DMS53 treated with DMSO at 0.1 percent for 48 hours (cell line): ENCODE results near the gene MAGEA9B.
"Not testable (repeated sequence)": the region's sequence is repeated elsewhere in the genome, so short reads cannot be mapped to it uniquely, and the experiment has no call there.

Experiments
- DNase-seq: peaks from one replicate; lab custom pipeline; 2025; ENCODE audit not compliant: unreplicated experiment; lab: John Stamatoyannopoulos, UW

The MAGEA9B gene

DNA sequence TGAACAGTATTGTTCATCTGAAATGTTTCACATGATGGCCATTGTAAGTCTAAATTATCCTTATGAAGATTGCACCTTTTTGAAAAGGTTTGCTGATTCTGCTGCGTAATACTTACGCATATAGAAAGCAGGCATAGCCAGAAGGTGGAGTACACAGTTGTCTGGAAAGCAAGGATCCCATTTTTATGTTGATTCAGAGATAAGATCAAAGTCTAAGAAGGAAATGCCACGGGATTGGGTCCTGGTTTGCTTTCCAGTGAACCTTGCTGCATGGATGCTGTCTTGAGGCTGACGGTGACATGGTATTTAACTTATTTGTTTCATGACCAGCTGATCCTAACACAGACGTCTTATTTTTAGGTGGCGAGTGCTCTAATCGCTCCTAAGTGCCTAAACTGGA is 15.5 kb downstream of the MAGEA9B start:
- DNase-seq = no peak

DNA sequence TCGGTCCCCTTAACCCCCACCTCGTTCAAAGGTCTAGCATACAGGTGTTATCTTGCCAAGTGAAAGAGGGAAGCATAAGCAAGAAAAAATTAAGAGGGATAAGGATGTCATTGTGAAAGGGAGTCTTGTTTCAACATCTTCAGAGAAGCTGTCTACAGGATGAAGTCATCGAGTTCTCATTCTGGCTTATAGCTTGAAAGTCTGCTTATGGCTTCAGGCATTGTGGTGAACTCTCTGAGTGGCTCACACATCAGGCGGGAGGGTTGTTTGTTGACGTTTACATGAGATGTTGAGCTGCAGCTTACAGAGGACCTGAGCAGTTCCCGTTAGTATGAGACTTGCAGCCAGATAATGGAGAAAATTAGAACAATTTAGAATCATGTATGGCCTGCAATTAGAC is 16.6 kb downstream of the MAGEA9B start:
- no peak for DNase-seq

GRCh38 chrX:149569770-149570169 is 17.5 kb downstream of the MAGEA9B start:
- no peak for DNase-seq

DNA sequence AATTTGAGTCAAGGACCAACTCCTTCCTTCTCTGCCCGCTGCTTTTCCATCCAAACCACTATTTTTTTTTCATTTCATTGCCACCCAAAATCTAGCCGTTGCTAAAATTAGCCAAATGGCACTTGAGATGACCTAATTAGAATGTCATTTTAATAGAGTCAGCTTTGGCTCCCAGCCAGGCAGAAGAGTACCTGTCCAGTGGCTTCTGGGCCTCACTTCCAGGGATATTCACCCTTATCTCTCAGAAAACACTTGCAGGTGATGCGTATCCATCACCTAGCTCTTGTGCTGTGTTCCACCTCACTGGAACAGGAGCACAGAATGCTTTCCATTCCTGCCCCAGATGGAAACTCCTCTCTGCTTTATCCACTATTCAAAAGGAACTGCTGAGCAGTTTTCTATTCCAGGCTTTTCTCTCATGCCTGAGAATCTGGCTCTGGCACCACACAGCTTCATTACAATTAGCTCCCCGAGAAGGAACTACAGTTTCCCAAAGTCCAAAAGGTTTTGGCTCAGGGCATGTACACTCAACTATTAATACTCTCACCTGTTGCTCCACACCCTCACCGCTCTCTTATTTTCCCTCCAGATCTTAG is 18.5 kb downstream of the MAGEA9B start:
- no peak for DNase-seq

DNA sequence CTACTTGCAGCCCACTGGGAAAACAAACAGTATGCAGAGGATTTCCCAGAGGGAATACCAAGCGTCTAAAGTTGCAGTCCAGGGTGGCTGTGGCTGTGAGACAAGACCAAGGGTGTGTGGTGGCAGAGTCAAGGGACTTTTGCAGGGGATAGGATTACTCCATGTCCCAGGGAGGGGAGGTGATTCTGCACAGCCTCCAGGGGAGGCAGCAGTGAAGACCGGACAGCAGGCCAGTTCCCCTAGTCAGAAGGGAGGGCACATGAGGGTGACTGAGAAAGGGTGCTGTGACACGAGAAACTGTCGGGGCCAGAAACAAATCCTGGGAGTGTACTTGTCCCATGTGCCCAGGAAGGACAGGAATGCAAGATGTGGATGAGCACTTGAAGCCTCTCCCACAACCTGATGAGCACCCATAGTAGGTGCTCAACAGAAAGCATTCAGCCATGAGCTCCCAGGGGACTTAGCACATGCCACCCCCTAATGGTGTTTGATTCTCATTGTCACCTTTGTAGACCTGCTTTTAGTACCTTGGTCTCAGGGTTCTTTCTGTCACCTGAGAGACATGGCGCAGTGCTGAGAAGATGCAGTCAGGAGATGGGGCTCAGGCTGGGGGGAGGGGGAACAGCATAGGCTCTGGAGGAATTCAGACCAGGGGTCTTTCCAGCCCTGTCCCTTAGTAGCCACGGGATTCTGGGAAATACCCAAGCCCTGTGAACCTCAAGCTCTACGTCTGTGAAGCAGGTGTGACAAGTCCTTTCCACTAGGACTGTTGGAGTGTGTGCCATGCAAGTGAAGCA is 19.4 kb downstream of the MAGEA9B start:
- DNase-seq = no peak

GRCh38 chrX:149563359-149563758 is 23.9 kb downstream of the MAGEA9B start:
- no peak for DNase-seq

DNA sequence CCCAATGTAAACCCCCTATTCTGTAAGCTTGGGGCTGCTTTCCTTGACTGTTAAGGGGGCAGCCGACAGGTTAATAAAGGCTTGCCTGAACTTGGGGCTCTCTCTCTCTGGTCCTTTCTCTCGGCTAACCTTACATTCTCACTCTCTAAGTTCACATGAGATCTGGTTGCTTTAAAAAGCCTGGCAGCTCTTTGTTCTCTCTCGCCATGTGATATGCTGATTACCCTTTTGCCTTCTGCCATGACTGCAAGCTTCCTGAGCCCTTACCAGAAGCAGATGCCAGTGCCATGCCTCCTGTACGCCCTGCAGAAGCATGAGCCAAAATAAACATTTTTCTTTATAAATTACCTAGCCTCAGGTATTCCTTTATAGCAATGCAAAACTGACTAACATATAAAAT is 32.0 kb downstream of the MAGEA9B start:
- DNase-seq = not testable (repeated sequence)

DNA sequence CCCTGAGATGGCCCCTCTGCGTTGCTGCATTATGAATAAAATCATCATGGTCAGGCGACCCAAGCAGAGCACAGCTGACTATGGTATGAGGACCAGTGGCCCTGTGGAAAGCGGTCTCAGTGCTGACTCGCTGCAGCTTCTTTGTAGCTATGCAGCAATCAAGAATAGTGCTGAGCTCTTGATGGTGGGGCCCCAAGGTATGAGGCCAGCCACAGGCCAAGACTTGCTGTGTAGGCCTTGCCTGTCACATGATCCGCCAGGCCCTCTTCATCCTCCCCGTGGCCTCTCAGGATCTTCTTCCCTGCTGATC is 35.4 kb downstream of the MAGEA9B start:
- DNase-seq = not testable (repeated sequence)

DNA sequence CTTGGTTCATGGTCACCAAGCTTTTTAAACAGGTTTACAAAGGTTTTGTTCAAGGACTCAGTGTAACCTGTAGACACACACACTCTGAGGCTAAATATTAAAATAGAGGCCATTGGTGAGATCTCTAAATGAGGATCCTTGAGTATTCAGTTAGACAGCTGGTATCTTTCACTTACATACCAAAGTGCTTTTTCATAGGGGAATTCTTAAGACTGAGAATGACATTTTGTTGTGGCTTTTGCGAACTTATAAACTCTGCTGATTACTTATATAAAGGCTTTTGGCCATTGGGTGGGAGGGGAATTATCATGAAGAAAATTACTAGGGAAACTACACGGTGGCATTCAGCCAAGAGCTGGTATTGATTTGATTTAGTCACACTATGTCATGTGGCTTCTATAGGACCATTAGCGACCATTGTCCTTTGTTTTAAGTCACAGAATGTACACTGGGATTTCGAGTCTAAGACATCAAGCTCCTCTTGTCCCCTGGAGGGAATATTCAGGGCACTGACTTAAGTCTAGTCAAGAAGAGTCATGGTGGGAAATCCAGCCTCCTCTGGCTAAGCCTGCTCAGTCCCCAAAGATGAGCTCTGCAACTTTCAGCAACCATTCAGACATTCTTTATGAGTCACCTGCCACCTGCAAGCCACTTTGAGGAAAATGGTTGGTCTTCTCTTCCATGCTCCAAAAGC is 35.9 kb downstream of the MAGEA9B start:
- DNase-seq = not testable (repeated sequence)

- DNase-seq = not testable (repeated sequence)
Measured at GRCh38 chrX:149550454-149550853, 36.8 kb downstream of the MAGEA9B start.

DNA sequence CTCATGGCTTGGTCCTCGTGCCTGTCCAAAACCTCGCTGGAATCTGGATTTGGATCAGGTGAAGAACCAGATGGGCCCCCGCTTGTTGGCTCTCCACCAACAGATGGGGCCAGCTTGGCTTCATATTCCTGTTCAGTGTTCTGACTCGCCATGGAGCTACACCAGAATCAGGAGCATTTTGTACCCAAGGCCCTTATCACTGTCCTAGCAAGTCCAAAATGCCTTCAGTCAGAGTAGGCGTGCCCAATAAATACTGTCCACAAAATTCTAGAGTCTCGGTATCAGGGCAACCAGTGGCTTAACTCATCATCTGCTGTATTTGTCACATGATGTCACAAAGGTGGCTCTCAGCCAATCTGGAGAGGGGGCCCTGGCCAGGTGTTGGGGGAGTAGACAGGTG is 37.6 kb downstream of the MAGEA9B start, which contains the start of gene HSFX3:
TSS of gene HSFX3 (minus strand) at position 224 of the 400 bp plus-strand sequence. CDS start at position 152, 72 bp downstream.
- DNase-seq = not testable (repeated sequence)

GRCh38 chrX:149547782-149548181 is 39.5 kb downstream of the MAGEA9B start:
- DNase-seq = not testable (repeated sequence)

GRCh38 chrX:149546962-149547361 is 40.3 kb downstream of the MAGEA9B start:
- DNase-seq = not testable (repeated sequence)

GRCh38 chrX:149545545-149546543 is 41.4 kb downstream of the MAGEA9B start:
- not testable (repeated sequence) for DNase-seq

DNA sequence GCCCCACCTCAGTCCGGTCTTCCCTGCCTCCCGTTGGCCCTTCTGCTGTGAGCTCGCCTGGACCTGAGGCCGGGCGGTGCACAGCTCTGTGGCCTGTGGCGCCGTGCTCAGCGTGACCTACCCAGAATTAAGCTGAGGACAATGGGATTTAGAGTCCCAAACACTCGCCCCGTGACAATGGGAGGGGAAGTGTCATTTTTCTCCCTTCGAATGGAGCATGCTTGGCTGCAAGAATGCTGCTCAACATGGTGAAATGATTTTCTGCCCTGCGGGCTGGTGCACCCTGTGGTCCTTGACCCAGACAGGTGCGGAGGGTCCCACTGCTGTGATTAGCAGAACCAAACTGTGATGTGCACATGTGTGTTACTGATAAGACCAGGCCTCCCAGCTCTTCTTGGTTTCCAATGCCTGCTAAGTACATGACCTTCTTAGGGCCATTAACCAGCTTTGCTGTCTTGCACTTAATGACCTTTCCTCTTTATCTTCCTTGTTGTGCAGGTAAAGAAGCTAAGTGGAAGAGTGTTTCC is 45.7 kb downstream of the MAGEA9B start:
- DNase-seq = no peak

- peak; percentile 83 for DNase-seq
Measured at GRCh38 chrX:149540621-149541520, 46.4 kb downstream of the MAGEA9B start, which contains the start of gene EOLA1. EOLA1 (plus strand) TSS chrX:149541012; CDS start chrX:149545631, 4,619 bp downstream.

DNA sequence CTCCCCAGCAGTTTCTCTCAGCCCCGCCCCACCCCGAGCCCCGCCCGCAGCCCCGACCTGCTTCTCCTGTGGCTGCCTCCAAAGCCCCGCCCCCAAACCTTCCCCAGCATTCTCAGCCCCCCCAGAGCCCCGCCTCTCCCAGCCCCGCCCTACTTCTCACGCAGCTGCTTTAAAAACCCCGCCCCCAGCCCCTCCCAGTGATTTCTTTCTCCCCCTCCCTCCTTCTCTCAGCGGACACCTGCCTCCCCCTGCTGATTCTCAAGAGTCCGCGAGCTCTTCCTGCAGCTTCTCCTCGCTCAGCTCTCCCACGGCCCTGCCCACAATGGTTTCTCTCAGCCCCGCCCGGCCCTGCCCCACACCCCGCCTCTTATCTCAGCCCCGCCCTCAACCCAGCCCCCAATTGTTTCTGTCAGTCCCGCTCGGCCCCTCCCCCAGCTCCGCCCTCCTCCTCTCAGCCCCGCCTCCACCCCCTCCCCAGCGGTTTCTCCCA is 47.1 kb downstream of the MAGEA9B start:
- peak; percentile 84 for DNase-seq

DNA sequence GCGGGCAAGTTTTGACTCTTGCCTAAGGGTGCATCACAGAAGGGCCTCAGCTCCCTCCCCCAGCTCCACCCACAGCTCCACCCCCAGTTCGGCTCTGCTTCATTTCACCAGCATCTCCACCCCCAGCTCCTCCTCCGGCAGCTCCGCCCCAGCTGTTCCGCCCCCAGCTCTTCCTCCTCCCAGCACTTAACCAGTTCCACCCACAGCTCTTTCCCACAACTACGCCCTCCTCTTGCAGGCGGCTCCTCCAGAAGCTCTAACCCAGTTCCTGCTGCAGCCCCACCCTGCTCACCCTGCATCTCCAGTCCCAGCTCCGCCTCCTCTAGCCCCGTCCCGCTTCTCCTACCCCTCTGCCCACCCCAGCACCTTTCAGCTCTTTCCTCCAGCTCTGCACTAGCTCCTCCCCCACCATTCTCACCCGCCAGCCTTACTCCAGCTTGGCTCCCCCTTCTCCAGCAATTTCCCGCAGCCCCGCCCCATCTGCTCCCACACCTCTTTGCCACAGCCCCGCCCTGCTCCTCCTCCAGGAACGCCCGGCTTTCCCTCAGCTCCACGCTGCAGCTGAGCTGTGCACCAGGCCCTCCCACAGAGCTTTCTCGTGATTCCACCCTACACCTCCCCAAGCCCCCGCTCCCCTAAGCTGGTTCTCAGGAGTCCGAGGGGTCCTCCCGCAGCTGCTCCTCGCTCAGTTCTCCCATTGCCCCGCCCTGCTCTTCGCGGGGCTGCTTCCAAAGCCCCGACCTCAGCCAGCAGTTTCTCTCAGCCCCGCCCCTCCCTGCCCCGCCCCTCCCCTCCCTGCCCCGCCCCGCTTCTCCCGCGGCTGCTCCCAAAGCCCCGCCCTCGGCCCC is 47.8 kb downstream of the MAGEA9B start:
- DNase-seq = peak; percentile 80
